Astrocyte (in vitro differentiated cells and primary cell): Measurements from ENCODE around the gene CHD5. TPM values are rescaled to one million over a fixed set of nuclear protein-coding genes. Genes with fewer than 3 reads are reported as not detected.

Source experiments
- DNase-seq: peaks from one replicate; pipeline ENCODE4 v3.0.0-alpha.2; 2010; ENCODE audit warnings: low read depth
- FAIRE-seq: peaks from 2 replicates; lab custom pipeline; 2011; peaks lifted over from hg19 to GRCh38; lab: Jason Lieb, UNC
- H2AFZ ChIP-seq: 2 replicates; pipeline ENCODE4 v1.6.0; 2012; ENCODE audit warnings: low read depth, low read length, inconsistent platforms
- H3K27ac ChIP-seq: 2 replicates; pipeline ENCODE4 v1.5.1; 2011; ENCODE audit warnings: low read depth, low read length, inconsistent platforms
- H3K27me3 ChIP-seq: 2 replicates; pipeline ENCODE4 v1.6.0; 2011; ENCODE audit warnings: low read length, inconsistent platforms; ENCODE audit not compliant: insufficient read depth
- H3K36me3 ChIP-seq: 2 replicates; pipeline ENCODE4 v1.5.1; 2011; ENCODE audit warnings: low read length, inconsistent platforms; ENCODE audit not compliant: insufficient read depth
- H3K4me1 ChIP-seq: 2 replicates; pipeline ENCODE4 v1.5.1; 2011; ENCODE audit warnings: low read length, inconsistent platforms; ENCODE audit not compliant: insufficient read depth
- H3K4me2 ChIP-seq: 2 replicates; pipeline ENCODE4 v1.6.0; 2012; ENCODE audit warnings: low read length, inconsistent platforms
- H3K4me3 ChIP-seq: 2 replicates; pipeline ENCODE4 v1.5.1; 2011; ENCODE audit warnings: low read depth, mild to moderate bottlenecking, low read length, inconsistent platforms; ENCODE audit not compliant: insufficient read depth
- H3K79me2 ChIP-seq: 2 replicates; pipeline ENCODE4 v1.6.0; 2012; ENCODE audit warnings: mild to moderate bottlenecking, low read length, inconsistent platforms; ENCODE audit not compliant: insufficient read depth
- H3K9ac ChIP-seq: 2 replicates; pipeline ENCODE4 v1.6.0; 2012; ENCODE audit warnings: mild to moderate bottlenecking, low read length, inconsistent platforms
- H3K9me3 ChIP-seq: 2 replicates; pipeline ENCODE4 v1.5.1; 2012; ENCODE audit warnings: low read depth, mild to moderate bottlenecking, low read length, inconsistent platforms; ENCODE audit not compliant: insufficient read depth
- H4K20me1 ChIP-seq: 2 replicates; pipeline ENCODE4 v1.6.0; 2012; ENCODE audit warnings: low read length, inconsistent platforms; ENCODE audit not compliant: insufficient read depth
- H3K27ac Mint-ChIP-seq: one replicate; pipeline ENCODE4 v1.8.0; 2021; ENCODE audit warnings: mild to moderate bottlenecking, mixed read lengths; ENCODE audit not compliant: unreplicated experiment
- H3K27me3 Mint-ChIP-seq: one replicate; pipeline ENCODE4 v1.8.0; 2021; ENCODE audit warnings: low read depth, mixed read lengths; ENCODE audit not compliant: unreplicated experiment
- H3K36me3 Mint-ChIP-seq: one replicate; pipeline ENCODE4 v1.8.0; 2021; ENCODE audit warnings: low read depth, mixed read lengths; ENCODE audit not compliant: unreplicated experiment
- H3K4me1 Mint-ChIP-seq: one replicate; pipeline ENCODE4 v1.8.0; 2021; ENCODE audit warnings: low read depth, mixed read lengths; ENCODE audit not compliant: unreplicated experiment
- H3K4me3 Mint-ChIP-seq: one replicate; pipeline ENCODE4 v1.8.0; 2021; ENCODE audit warnings: mild to moderate bottlenecking, moderate library complexity, mixed read lengths; ENCODE audit not compliant: unreplicated experiment
- H3K9me3 Mint-ChIP-seq: one replicate; pipeline ENCODE4 v1.8.0; 2021; ENCODE audit warnings: mild to moderate bottlenecking, mixed read lengths; ENCODE audit not compliant: unreplicated experiment
- EZH2 ChIP-seq: IDR thresholded peaks from 2 replicates; pipeline ENCODE4 v1.6.1; 2012; ENCODE audit warnings: mild to moderate bottlenecking, low read length, inconsistent platforms; ENCODE audit not compliant: insufficient read depth
- total RNA-seq: library from RNA; stranded (reverse); gene quantifications from 2 replicates; pipeline ENCODE4 v1.2.1, GENCODE V29; 2021
- TF ChIP-seq, protein P1 (sequence below): IDR thresholded peaks from 2 replicates; pipeline ENCODE4 v1.5.1; 2011; ENCODE audit warnings: low read depth, mild to moderate bottlenecking, inconsistent platforms, low read length, moderate library complexity; ENCODE audit not compliant: insufficient read depth

CHD5 gene
- total RNA-seq, 1 donor from 2014 or later = 0.18 TPM

DNA sequence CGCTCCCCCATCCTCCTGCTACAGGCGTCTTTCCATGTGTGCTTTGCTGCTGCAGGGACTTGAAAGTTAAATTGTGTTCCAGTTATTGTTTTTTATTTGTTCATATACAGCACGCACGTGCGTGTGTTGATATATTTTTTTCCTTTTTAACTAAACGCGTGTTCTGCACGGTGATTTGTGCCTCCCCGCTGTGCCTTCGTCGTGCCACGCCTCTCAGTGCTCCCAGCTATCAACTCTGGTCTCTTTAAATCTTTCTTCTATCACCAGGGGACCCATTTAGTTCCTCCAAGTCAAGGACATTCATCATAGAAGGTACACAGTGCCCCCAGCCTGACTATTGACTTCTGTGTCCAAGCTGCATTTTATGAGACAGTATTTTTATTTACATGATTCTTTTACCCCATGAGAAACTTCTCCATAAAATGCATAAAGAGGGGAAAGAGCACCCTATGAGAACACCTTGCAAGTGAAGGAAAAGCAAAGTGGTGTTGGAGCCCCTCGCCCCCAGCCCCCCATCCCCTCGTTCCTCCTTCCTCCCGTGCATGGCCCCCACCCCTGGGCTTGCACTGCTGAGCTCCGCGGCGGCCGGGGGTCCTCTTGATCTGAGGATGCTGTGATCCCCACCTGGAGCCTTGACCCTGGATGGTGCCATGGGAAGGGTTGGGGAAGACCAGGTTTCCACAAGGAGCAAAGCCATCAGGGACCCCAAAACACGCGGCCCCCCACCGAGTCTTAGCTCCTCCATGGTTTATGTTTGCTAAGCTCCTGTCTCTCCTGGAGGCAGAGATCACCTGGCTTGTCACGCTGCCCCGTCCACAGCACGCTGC lies 88.9 kb downstream of the CHD5 start:
- no peaks in the 10 kb centered on the region for H3K36me3 ChIP-seq
- no peak overlapping the region for H3K4me3 ChIP-seq
- Mint-ChIP-seq H3K27ac (no peak overlapping the region), H3K36me3 (no peaks in the 10 kb centered on the region), H3K27me3 (peaks cover 38% of the 10 kb centered on the region), H3K4me3 (no peak overlapping the region), H3K9me3 (no peaks in the 10 kb centered on the region), H3K4me1 (no peaks in the 10 kb centered on the region)
- no peaks in the 10 kb centered on the region for H4K20me1 ChIP-seq
- H3K27me3 ChIP-seq = peaks cover 3% of the 10 kb centered on the region
- no peak for TF ChIP-seq EZH2
- TF ChIP-seq, protein P1, sequence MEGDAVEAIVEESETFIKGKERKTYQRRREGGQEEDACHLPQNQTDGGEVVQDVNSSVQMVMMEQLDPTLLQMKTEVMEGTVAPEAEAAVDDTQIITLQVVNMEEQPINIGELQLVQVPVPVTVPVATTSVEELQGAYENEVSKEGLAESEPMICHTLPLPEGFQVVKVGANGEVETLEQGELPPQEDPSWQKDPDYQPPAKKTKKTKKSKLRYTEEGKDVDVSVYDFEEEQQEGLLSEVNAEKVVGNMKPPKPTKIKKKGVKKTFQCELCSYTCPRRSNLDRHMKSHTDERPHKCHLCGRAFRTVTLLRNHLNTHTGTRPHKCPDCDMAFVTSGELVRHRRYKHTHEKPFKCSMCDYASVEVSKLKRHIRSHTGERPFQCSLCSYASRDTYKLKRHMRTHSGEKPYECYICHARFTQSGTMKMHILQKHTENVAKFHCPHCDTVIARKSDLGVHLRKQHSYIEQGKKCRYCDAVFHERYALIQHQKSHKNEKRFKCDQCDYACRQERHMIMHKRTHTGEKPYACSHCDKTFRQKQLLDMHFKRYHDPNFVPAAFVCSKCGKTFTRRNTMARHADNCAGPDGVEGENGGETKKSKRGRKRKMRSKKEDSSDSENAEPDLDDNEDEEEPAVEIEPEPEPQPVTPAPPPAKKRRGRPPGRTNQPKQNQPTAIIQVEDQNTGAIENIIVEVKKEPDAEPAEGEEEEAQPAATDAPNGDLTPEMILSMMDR = no peak
- FAIRE-seq (no peak), DNase-seq (no peak)
- H2AFZ ChIP-seq = no peak overlapping the region
- H3K27ac ChIP-seq = no peak overlapping the region
- no peaks in the 10 kb centered on the region for H3K9me3 ChIP-seq
- H3K4me2 ChIP-seq = no peak overlapping the region
- no peaks in the 10 kb centered on the region for H3K79me2 ChIP-seq
- H3K9ac ChIP-seq = no peak overlapping the region
- peaks cover 3% of the 10 kb centered on the region for H3K4me1 ChIP-seq

DNA sequence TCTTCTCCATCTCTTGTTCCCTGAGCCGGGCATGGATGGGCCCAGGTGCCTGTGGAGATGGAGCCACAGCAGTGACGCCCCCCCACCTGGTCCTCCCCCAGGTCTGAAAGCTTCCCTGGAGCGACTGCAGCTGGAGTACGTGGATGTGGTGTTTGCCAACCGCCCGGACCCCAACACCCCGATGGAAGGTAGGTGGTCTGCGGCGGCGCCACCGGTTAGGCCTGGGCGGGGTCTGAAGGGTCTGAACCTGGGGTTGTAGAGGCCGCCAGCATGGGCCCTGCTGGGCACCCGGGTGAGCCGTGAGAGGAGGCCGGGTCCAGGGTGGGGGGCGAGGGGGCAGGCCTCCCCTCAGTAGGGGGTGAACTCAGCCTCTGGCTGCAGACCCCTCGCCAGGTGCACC lies 89.8 kb downstream of the CHD5 start:
- H3K4me3 Mint-ChIP-seq = no peak overlapping the region

More for the DNA sequence above, 89.8 kb downstream of the CHD5 start:
- Histone ChIP-seq H3K9ac (no peak overlapping the region), H3K36me3 (no peaks in the 10 kb centered on the region), H3K9me3 (no peaks in the 10 kb centered on the region), H3K4me2 (no peak overlapping the region), H4K20me1 (no peaks in the 10 kb centered on the region), H3K4me1 (peaks cover 3% of the 10 kb centered on the region), H3K4me3 (no peak overlapping the region), H3K79me2 (no peaks in the 10 kb centered on the region), H3K27me3 (peaks cover 3% of the 10 kb centered on the region), H2AFZ (no peak overlapping the region), H3K27ac (no peak overlapping the region)
- H3K9me3 Mint-ChIP-seq = no peaks in the 10 kb centered on the region
- no peak overlapping the region for H3K27ac Mint-ChIP-seq
- FAIRE-seq (no peak), DNase-seq (no peak)
- TF ChIP-seq, protein P1 = no peak
- TF ChIP-seq EZH2 = no peak
- peaks cover 40% of the 10 kb centered on the region for H3K27me3 Mint-ChIP-seq
- no peaks in the 10 kb centered on the region for H3K36me3 Mint-ChIP-seq
- H3K4me1 Mint-ChIP-seq = no peaks in the 10 kb centered on the region
